Activated gamma-delta T cell treated with anti-CD3 and anti-CD28 coated beads, Interleukin-2, amount 50 U/mL, for 16 hours (primary cell): ENCODE measurements around the gene GRIK3.

Experiments used
- DNase-seq: peaks from one replicate; pipeline ENCODE4 v3.0.0-alpha.2; 2020; ENCODE audit warnings: low read depth

Gene GRIK3

GRCh38 chr1:36874271-36875060, 159.8 kb downstream of the GRIK3 start:
- no peak for DNase-seq

- no peak for DNase-seq
These were observed 161.5 kb downstream of the GRIK3 start for GRCh38 chr1:36872858-36873257.

- no peak for DNase-seq
These were observed 162.1 kb downstream of the GRIK3 start for GRCh38 chr1:36872126-36872754.

GRCh38 chr1:36871146-36871971, 163.0 kb downstream of the GRIK3 start:
- DNase-seq = no peak

GRCh38 chr1:36869826-36870225, 164.5 kb downstream of the GRIK3 start:
- no peak for DNase-seq

- DNase-seq = no peak
These were observed 165.3 kb downstream of the GRIK3 start for GRCh38 chr1:36869054-36869453.

- no peak for DNase-seq
These were observed 166.7 kb downstream of the GRIK3 start for GRCh38 chr1:36867575-36867974.

- DNase-seq = no peak
These were observed 168.0 kb downstream of the GRIK3 start for GRCh38 chr1:36866169-36866814.

- no peak for DNase-seq
These were observed 168.8 kb downstream of the GRIK3 start for GRCh38 chr1:36865602-36865900.

GRCh38 chr1:36864823-36865601, 169.3 kb downstream of the GRIK3 start:
- no peak for DNase-seq

GRCh38 chr1:36864182-36864822, 170.0 kb downstream of the GRIK3 start:
- no peak for DNase-seq

GRCh38 chr1:36863500-36863899, 170.8 kb downstream of the GRIK3 start:
- DNase-seq = no peak

- DNase-seq = no peak
These were observed 171.3 kb downstream of the GRIK3 start for GRCh38 chr1:36863061-36863460.

GRCh38 chr1:36861375-36861774, 172.9 kb downstream of the GRIK3 start:
- no peak for DNase-seq

- no peak for DNase-seq
These were observed 174.4 kb downstream of the GRIK3 start for GRCh38 chr1:36859926-36860325.

GRCh38 chr1:36858981-36859380, 175.3 kb downstream of the GRIK3 start:
- DNase-seq = no peak

GRCh38 chr1:36858553-36858952, 175.8 kb downstream of the GRIK3 start:
- DNase-seq = no peak

GRCh38 chr1:36857754-36858153, 176.6 kb downstream of the GRIK3 start:
- no peak for DNase-seq

GRCh38 chr1:36855699-36856494, 178.4 kb downstream of the GRIK3 start:
- DNase-seq = no peak

GRCh38 chr1:36853638-36854037, 180.7 kb downstream of the GRIK3 start:
- no peak for DNase-seq
